Stimulated activated CD8-positive, alpha-beta memory T cell treated with anti-CD3 and anti-CD28 coated beads, Interleukin-7, amount 100 ng/mL, for 4 hours (primary cell): Measurements from ENCODE around the gene NTHL1.

Experiments used
- DNase-seq, 2 donors: peaks; one replicate each; pipeline ENCODE4 v3.0.0-alpha.2; 2020; ENCODE audit warnings: low read depth in 2 of 2

The NTHL1 gene

GRCh38 chr16:2063861-2064260, 16.2 kb upstream of the NTHL1 start:
- DNase-seq = no peak

DNA sequence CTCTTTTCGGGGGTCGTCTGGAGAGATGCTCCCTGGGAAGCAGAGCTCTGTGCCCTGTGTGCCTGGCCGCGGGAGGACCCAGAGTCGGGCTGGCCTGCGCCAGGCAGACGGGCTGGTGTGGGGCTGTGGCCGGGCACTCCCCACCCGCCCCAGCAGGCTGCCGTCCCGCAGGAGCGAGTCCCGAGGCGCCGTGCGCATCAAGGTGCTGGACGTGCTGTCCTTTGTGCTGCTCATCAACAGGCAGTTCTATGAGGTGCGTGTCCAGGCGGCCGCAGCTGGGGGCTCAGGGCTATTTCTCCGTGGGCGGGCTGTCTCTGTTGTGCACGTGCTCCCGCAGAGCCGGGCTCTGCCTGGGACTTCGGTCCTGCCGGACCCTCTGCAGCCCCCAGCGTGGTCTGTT, 15.2 kb upstream of the NTHL1 start:
- no peak for DNase-seq

- no peak for DNase-seq
These were observed 13.9 kb upstream of the NTHL1 start for GRCh38 chr16:2061526-2061925.

DNA sequence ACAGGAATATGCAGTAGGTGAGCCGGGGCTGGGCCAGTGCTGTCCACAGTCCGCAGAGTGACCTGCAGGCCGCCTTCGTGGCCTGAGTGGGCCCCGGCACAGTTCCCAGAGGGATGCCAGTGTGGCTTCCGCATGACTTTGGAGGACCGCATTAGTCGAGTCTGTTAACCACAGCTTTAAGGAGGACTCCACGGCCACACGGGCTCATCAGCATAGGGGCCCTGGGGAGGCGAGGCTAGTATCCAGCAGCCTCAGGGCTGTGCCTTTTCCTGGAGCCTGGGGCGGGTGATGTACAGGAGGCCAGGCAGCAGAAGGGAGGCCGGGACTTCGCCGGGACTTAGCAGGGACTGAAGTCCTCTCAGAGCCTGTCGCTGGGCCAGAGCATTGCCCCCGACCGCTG, 13.4 kb upstream of the NTHL1 start:
- DNase-seq = no peak

DNA sequence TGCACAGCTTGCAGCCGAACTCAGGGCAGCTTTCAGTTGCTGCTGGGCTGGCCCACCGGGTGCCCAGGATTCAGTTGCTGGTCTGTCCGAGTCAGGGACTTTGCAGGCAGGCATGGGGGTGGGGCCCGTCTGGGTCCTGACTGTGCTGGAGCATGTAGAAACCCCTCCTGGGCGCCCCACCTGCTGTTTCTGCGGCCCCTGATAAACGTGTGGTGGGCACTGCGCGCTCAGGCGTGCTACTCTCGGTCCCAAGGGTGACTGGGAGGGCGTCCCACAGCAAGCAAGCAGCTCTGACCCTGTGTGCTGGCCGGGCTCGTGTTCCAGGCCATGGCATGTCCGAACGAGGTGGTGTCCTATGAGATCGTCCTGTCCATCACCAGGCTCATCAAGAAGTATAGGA, 12.7 kb upstream of the NTHL1 start:
- no peak for DNase-seq

GRCh38 chr16:2058872-2059271, 11.2 kb upstream of the NTHL1 start:
- DNase-seq = no peak

DNA sequence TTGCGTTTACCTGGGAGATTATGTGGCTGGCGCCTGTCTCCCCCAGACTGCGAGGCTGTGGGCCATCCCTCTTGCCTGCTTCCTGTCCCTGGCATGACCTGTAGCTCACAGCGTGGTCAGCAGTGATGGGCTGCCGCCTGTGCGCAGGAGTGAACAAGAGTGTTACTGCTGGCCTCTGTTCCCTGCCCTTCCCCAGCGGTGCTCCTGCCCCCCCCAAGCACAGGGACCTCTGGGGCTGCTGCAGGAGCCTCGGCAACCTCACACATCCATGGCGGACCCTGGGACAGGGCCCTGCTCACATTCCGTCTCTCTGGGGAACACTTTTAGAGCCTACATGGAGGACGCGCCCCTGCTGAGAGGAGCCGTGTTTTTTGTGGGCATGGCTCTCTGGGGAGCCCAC, 10.8 kb upstream of the NTHL1 start:
- DNase-seq = no peak

- DNase-seq = no peak
These were observed 9.8 kb upstream of the NTHL1 start for GRCh38 chr16:2057438-2057837.

- no peak for DNase-seq
These were observed 9.2 kb upstream of the NTHL1 start for GRCh38 chr16:2056681-2057407.

GRCh38 chr16:2056077-2056476, 8.4 kb upstream of the NTHL1 start:
- no peak for DNase-seq

DNA sequence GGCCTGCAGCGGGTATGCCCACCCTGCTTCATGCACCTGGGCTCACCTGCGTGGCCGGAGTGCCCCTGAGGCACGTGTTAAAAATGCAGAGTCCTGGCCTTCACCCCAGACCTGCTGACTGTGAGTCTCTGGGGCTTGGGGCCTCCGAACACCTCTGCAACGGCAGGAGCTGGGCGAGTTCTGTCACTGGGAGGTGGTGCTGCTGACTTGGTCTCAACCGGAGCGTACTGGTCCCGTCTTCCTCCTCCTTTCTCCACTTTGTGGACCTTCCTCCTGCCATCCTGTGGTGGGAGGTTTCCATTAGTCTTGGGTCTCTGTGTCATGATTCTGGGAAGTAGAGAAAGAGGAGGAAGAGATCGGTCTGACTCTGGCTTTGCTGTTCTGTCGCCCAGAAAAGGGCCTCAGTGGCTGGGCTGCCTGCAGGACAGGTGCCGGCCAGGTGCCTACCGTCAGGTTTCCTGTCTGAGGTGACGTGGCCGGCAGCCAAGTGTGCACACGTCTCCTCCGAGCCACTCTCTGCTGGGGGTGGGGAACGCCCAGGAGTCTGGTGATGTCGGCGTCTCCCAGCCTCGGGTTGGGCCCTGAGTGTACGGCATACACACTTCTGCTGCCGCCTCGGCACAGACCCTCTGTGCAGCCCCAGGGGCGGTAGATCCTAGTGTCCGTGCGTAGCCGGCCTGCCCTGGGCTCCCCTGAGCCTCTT, 7.1 kb upstream of the NTHL1 start:
- DNase-seq = no peak

GRCh38 chr16:2053897-2054296, 6.3 kb upstream of the NTHL1 start:
- no peak for DNase-seq

GRCh38 chr16:2053211-2053610, 5.6 kb upstream of the NTHL1 start:
- DNase-seq = no peak

GRCh38 chr16:2048116-2048543, 496 bp upstream of the NTHL1 start:
- no peak for DNase-seq

- no peak for DNase-seq
These were observed 723 bp downstream of the NTHL1 start for GRCh38 chr16:2046893-2047329.

GRCh38 chr16:2045965-2046892, 1.4 kb downstream of the NTHL1 start:
- no peak for DNase-seq

DNA sequence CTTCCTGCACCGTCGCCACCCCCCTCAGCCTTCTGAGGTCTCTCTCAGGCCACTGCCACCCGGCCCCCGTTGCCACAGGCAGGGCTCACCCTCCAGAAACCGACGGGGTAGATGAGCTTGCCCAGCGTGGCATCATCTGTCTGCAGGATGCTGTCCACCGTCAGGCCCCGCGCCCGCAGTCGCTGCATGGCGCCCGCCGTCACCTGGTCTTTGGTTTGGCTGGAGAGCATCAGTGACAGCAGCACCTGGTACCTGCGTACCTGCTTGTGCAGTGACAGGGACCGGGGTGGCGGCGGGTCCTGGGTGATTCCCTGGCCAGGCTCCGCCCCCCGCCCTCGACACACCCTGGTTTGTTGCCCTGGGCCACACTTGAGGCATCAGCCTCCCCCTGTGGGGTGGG, 3.1 kb downstream of the NTHL1 start:
- no peak for DNase-seq

DNA sequence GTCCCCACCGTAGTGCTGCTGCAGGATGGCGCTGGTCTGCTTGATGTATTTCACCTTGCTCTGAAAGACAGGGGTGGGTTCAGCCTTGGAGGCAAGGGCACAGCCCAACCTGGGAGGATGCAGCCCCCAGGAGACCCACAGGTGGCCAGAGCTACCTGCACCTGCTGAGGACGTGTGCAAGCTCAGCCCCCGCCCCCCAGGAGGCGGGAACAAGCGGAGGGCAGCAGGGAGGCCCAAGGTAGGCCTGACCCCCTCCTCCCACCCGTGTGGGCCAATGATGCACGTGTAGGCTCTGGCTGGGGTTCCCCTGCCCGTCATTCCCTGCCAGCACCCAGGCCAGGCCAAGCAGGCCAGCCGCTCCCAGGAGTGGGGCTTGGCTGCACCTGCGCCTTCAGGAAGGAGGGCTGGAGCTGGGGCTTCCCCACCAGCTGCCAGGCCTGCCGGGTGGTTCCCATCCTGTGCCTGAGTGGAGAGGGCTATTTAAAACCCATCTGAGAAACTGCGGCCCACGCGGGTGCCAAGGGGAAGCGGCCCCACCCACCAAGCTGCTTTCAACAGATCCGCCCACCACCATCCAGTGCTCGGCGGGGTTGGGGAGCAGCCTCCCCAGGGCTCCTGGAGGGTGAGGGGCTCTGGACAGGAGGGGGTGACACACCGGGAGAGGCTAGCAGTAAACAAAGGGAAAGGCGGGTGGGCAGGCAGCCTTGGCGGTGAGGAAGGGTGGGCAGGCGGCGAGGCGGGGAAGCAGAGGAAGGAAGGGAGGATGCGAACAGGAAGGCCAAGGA, 3.8 kb downstream of the NTHL1 start:
- no peak for DNase-seq

DNA sequence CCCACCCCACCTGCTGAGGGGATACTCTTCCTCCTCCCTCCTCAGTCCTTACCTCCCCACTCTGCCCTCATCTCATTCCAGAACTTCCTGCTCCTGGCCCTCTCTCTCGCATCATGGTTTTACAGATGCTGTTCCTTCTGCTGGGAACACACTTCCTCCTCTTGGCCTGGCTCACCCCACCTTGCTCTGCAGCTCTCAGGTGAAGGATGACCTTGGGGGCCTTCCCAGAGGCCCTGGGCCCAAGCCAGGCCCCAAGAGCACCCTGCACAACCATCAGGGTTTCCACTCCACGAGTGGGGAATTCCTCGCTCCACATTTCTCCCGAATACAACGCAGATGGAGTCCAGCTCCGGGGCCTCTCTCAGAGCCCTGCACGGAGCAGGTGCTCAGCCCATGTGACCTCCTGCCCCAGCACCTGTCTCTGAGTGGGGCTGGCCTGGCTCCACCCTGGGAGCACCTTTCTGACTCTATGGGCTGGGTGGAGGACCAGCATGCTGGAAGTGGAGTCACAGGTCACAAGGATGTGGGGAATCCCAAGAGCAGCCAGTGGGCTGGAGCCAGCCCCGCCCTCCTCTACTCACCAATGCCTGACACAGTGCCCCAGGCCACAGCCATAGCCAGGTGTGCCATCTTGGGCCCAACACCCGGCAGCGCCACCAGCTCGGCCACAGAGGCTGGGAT, 4.5 kb downstream of the NTHL1 start:
- no peak for DNase-seq

GRCh38 chr16:2042171-2042985, 5.3 kb downstream of the NTHL1 start:
- DNase-seq = no peak
